Right lobe of liver (tissue), 6 donors: Measurements from ENCODE around the gene LCLAT1. TPM values are rescaled to one million over a fixed set of nuclear protein-coding genes. Genes with fewer than 3 reads are reported as not detected.
"Not testable (repeated sequence)": the region's sequence is repeated elsewhere in the genome, so short reads cannot be mapped to it uniquely, and the experiment has no call there.

Experiments
- ATAC-seq, 4 donors: fragments of 200-7000 bp; cut with Tn5 transposase; one replicate each; pipeline ENCODE4 v1.9.1; 2020; ENCODE audit warnings: mild to moderate bottlenecking in 4 of 4, moderate library complexity in 4 of 4
- DNase-seq, 3 donors: peaks; one replicate each; pipeline ENCODE4 v3.0.0-alpha.2; 2020
- H3K27ac ChIP-seq, 3 donors: fragments of 200-600 bp; one replicate each; pipeline ENCODE4 v1.8.0; 2022
- H3K27me3 ChIP-seq, 2 donors: fragments of 200-600 bp; one replicate each; pipeline ENCODE4 v1.8.0; 2022
- H3K36me3 ChIP-seq, 4 donors: fragments of 200-600 bp; sonication (generic) in 1 of 4; one replicate each; pipeline versions ENCODE4 v1.5.1 to v1.8.0; 2017 to 2022; ENCODE audit warnings: control low read depth in 1 of 4
- H3K4me1 ChIP-seq, 4 donors: fragments of 200-600 bp; sonication (generic) in 1 of 4; one replicate each; pipeline versions ENCODE4 v1.5.1 to v1.8.0; 2017 to 2022; ENCODE audit warnings: control low read depth in 1 of 4
- H3K4me3 ChIP-seq, 3 donors: fragments of 200-600 bp; one replicate each; pipeline ENCODE4 v1.8.0; 2022
- H3K9me3 ChIP-seq, 4 donors: fragments of 200-600 bp; sonication (generic) in 1 of 4; one replicate each; pipeline versions ENCODE4 v1.5.1 to v1.8.0; 2017 to 2022; ENCODE audit warnings: control low read depth in 1 of 4
- POLR2A ChIP-seq: fragments of 450-650 bp; IDR thresholded peaks from one replicate; pipeline ENCODE4 v1.6.1; 2017; ENCODE audit warnings: antibody characterized with exemption, mild to moderate bottlenecking
- WGBS: methylation state at CpG from one replicate; pipeline ENCODE4 v1.1.6; 2018; ENCODE audit warnings: low coverage, low lambda C conversion rate; ENCODE audit not compliant: insufficient coverage; ENCODE audit errors: missing lambda C conversion rate; 5-methylcytosine and 5-hydroxymethylcytosine counted together
- intact Hi-C, 2 donors: fragments of 100-400 bp; cut with DNase I; formaldehyde crosslinking; loops; one replicate each; pipeline versions ENCODE4 v1.11.2 to v1.14.1; 2022
- total RNA-seq, 6 experiments: library from RNA; depleted of rRNA in 2 of 6; stranded (reverse); fragments of >200 nt in 2 of 6; fragmentation: NEBNext Ultra II Directional in 3 of 6; extraction: Animal tissue kit (Norgen Biotek cat#: 25700) in 3 of 6; gene quantifications; one replicate each; pipeline versions ENCODE4 v1.1.0 to v1.2.4, GENCODE V29; 2016 to 2023
- TF ChIP-seq, protein P1 (sequence below), 4 donors: fragments of 200-600 bp in 3 of 4; fragments of 450-650 bp in 1 of 4; IDR thresholded peaks; one replicate each; pipeline versions ENCODE4 v1.5.1 to v1.8.0; 2016 to 2022; ENCODE audit warnings: antibody characterized with exemption in 4 of 4, mild to moderate bottlenecking in 2 of 4
- donor health status: DM: no; HTN: yes; CAD: no.
- donor health status: DM: no; HTN: no; CAD: no.
- donor health status: DM: no; HTN: no; CAD: no.
- donor health status: DM: no; HTN: yes; CAD: no.
- donor health status: DM: no; HTN: yes; CAD: no.

LCLAT1 gene
- total RNA-seq, 6 experiments from 2014 or later: 11.1 to 14.0 (median 12.0) TPM

DNA sequence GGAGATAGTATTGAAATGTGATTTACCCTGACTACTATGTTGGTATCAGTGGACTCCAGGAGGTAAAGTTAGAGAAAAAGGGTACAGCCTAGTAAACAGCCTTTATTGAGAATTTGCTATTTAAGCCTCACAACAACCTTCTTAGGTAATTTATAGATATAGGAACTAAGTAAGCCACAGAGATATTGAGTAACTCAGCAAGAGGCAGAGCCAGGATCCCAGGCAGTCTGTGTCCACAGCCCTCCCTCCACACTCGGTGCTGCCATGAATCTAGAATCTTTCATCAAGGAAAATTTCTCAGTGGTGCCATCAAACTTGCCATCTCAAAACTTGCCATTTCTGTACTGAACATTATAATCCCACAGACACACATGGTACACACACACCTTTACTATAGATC is 189.3 kb downstream of the LCLAT1 start:
- 67% methylated on average over 1 of the region's 1 CpG for WGBS
- Histone ChIP-seq H3K9me3 (no peaks in the 10 kb centered on the region), H3K27ac (no peak overlapping the region), H3K4me1 (no peaks in the 10 kb centered on the region), H3K27me3 (no peaks in the 10 kb centered on the region), H3K36me3 (no peaks in the 10 kb centered on the region), H3K4me3 (no peak overlapping the region)
- DNase-seq (no peak), ATAC-seq (no peak)
- intact Hi-C loops: no loop called here
- no peak for TF ChIP-seq POLR2A

DNA sequence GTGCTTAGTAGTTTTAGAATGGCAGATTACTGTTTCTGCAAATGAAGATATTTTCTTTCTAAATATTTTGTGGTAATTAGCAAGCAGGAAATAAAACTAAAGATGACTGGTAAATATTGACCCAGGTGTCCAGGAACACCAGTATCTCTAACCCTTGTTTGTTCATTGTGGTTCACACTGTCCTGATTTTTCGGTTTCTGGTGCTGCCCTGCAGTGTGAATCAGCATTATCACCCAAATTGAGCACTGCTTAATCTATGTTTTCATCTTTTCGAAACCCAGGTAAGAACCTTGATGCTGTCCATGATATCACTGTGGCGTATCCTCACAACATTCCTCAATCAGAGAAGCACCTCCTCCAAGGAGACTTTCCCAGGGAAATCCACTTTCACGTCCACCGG is 192.8 kb downstream of the LCLAT1 start:
- TF ChIP-seq, protein P1, sequence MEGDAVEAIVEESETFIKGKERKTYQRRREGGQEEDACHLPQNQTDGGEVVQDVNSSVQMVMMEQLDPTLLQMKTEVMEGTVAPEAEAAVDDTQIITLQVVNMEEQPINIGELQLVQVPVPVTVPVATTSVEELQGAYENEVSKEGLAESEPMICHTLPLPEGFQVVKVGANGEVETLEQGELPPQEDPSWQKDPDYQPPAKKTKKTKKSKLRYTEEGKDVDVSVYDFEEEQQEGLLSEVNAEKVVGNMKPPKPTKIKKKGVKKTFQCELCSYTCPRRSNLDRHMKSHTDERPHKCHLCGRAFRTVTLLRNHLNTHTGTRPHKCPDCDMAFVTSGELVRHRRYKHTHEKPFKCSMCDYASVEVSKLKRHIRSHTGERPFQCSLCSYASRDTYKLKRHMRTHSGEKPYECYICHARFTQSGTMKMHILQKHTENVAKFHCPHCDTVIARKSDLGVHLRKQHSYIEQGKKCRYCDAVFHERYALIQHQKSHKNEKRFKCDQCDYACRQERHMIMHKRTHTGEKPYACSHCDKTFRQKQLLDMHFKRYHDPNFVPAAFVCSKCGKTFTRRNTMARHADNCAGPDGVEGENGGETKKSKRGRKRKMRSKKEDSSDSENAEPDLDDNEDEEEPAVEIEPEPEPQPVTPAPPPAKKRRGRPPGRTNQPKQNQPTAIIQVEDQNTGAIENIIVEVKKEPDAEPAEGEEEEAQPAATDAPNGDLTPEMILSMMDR (IDR thresholded peaks at IDR 0.05): no peak
- no peak for TF ChIP-seq POLR2A
- no peak overlapping the region for H3K4me3 ChIP-seq
- DNase-seq (no peak), ATAC-seq (peak in 1 of 4 donors; percentile 46)
- no peaks in the 10 kb centered on the region for H3K4me1 ChIP-seq
- no peaks in the 10 kb centered on the region for H3K27me3 ChIP-seq
- H3K36me3 ChIP-seq: no peaks in the 10 kb centered on the region
- no peaks in the 10 kb centered on the region for H3K9me3 ChIP-seq
- intact Hi-C loops: no loop called here
- no peak overlapping the region for H3K27ac ChIP-seq
- WGBS: 81% methylated on average over 3 of the region's 5 CpGs

DNA sequence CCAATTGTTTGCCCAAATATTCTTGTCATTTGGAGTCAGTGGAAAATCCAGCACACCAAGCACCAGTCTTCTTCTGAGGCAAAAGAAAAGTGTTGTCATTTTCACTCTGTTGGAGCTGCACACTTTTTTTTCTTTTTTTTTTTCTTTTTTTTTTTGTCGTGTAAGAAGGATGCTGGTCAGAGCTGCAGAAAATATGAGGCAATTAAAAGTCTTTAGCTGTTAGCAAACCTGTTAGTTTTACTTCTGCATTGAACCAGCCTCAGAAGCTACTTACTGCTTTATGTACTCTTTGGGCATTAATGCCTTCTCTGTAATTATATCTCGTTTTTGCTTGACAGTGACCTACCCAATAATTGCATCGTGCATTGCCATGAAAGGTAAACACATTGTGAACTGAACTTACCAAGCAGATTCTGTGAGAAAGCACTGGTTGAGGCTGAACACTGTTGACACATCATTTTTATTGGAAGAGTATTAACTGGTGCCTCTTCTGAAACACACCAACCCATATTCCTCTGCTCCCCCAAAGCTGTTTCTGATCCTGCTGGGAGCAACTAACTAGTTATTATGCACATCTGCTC is 194.8 kb downstream of the LCLAT1 start:
- TF ChIP-seq POLR2A: no peak
- TF ChIP-seq, protein P1 (IDR thresholded peaks at IDR 0.05): no peak
- ATAC-seq (no peak), DNase-seq (no peak)
- Histone ChIP-seq H3K4me1 (no peaks in the 10 kb centered on the region), H3K27me3 (no peaks in the 10 kb centered on the region), H3K36me3 (no peaks in the 10 kb centered on the region), H3K4me3 (no peak overlapping the region), H3K9me3 (no peaks in the 10 kb centered on the region), H3K27ac (no peak overlapping the region)
- intact Hi-C loops: no loop called here
- 56% methylated on average over 3 of the region's 3 CpGs for WGBS

DNA sequence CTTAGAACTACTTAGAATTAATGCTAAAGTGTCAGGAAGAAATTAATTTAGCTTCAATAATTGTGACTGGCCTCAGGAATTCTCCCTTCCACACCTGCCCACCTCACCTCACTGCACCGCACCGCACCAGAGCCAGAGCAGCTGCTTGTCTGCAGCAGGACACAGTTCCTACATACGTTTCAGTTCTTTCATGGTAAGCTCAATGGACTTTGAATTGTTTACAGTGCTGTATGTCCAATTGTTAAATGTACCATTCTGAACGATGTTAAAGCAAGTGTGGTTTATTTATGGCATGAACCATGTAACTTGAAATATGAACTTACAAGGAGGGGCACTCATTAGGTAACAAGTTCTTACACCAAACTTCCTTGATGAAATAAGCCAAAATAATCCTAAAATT is 196.0 kb downstream of the LCLAT1 start:
- ATAC-seq, intact Hi-C loops: not testable (repeated sequence)

DNA sequence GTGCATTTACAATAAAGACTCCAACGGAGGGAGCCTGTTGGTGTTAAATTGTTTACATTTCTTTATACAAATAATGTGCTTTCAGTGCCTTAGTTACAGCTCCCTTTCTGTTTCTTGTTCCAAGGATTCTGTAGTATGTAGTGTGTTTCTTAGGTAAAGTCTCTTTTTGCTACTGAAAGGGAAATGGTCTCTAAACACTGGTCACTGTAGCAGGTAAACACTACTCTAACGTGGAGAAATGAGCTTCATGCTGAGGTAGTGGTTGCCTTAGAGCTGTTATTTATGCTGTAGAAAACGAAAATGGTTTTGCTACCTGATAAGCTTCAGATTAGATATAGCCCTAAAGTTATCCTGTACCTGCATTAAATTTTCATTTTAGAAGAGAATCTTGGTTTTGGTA is 196.6 kb downstream of the LCLAT1 start:
- TF ChIP-seq, protein P1 (IDR thresholded peaks at IDR 0.05): no peak
- TF ChIP-seq POLR2A: no peak
- ATAC-seq (no peak), DNase-seq (no peak)
- WGBS: 73% methylated on average over 3 of the region's 3 CpGs
- no peaks in the 10 kb centered on the region for H3K9me3 ChIP-seq
- H3K27ac ChIP-seq: no peak overlapping the region
- intact Hi-C loops: no loop called here
- no peaks in the 10 kb centered on the region for H3K27me3 ChIP-seq
- H3K36me3 ChIP-seq: no peaks in the 10 kb centered on the region
- no peak overlapping the region for H3K4me3 ChIP-seq
- H3K4me1 ChIP-seq: no peaks in the 10 kb centered on the region

More for the DNA sequence above, 196.0 kb downstream of the LCLAT1 start:
- 92% methylated on average over 2 of the region's 4 CpGs for WGBS
- DNase-seq, H3K36me3 ChIP-seq, H3K9me3 ChIP-seq, H3K4me1 ChIP-seq, H3K4me3 ChIP-seq, H3K27ac ChIP-seq, H3K27me3 ChIP-seq: not testable (repeated sequence)
